OCI-LY1 (cell line): ENCODE data around the gene LYL1.

ENCODE experiments used
- EZH2 ChIP-seq: fragments of 200-600 bp; sonication (generic), shearing (Covaris generic); IDR thresholded peaks from 2 replicates; pipeline ENCODE4 v1.8.0; 2017; ENCODE audit warnings: borderline replicate concordance, mixed run types, mild to moderate bottlenecking, antibody characterized with exemption, low read length, moderate library complexity, mixed read lengths
- TF ChIP-seq, protein P1 (sequence below): fragments of 200-600 bp; sonication (generic), shearing (Covaris generic); IDR thresholded peaks from 2 replicates; pipeline ENCODE4 v1.5.1; 2017; ENCODE audit warnings: mild to moderate bottlenecking, antibody characterized with exemption, low read length, moderate library complexity, mixed read lengths

DNA sequence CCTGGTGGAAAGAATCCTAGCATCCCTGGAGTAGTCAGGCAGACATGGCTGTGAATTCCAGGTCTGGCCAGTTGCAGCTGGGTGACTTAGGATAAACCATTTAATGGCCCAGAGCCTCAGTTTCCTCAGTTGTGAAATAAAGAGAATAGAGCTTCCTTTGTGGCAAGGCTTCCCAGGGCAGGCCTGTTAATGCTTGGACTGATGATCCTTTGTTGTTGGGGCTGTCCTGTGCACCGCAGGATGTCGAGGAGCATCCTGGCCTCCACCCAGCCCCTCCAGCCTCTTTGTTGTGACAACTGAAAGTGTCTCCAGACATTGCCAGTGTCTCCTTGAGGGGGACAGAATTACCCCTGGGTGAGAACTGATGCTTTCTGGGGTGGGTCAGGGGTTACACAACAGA is 16.3 kb downstream of the LYL1 start:
- TF ChIP-seq, protein P1, sequence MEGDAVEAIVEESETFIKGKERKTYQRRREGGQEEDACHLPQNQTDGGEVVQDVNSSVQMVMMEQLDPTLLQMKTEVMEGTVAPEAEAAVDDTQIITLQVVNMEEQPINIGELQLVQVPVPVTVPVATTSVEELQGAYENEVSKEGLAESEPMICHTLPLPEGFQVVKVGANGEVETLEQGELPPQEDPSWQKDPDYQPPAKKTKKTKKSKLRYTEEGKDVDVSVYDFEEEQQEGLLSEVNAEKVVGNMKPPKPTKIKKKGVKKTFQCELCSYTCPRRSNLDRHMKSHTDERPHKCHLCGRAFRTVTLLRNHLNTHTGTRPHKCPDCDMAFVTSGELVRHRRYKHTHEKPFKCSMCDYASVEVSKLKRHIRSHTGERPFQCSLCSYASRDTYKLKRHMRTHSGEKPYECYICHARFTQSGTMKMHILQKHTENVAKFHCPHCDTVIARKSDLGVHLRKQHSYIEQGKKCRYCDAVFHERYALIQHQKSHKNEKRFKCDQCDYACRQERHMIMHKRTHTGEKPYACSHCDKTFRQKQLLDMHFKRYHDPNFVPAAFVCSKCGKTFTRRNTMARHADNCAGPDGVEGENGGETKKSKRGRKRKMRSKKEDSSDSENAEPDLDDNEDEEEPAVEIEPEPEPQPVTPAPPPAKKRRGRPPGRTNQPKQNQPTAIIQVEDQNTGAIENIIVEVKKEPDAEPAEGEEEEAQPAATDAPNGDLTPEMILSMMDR = no peak
- no peak for TF ChIP-seq EZH2
